Measurements from ENCODE around the gene IGFBP6.
A peak's percentile ranks its signal among the peaks of the same experiment; 100 is the strongest.

IGFBP6 gene

DNA sequence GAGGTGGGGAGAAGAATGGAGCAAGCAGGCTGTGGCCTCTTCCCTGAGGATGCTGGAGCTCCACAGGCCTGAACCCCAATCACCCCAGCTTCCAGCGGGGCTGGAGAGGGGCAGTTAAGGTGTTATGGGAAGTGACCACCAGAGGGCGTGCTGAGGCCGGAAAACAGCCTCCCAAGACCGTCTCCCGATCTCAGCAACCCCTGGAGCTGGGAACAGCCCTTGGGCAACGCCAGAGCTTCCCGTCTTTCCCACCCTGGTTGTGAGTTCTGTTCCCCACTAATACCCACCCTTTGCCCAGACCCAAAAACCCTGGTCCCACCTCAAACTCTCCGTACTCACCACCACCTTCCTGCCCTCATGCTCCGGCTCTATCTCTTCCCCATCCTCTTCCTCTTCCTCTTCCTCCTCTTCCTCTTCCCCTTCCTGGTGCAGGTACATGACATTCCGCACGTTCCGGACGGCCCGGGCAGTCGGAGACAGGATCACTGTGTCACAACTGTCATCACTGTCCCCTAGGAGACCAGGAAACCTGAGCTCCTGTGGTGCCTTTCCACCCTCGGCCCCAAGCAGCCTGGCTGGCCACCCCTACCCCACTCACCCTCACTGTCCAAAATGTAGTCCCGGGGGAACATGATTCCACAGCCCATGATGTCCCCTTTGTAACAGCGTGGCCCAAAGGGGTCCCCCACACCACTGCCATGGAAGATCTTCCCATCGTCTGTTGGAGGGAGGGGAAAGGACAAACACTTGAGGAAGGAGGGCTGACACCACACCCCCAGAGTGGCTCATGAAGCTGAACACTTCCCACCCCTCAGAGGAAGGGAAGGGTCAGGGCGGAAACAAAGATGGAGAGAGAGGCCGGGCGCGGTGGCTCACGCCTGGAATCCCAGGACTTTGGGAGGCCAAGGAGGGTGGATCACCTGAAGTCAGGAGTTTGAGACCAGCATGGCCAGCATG is 31.2 kb upstream of the IGFBP6 start:
- H3K27ac ChIP-seq: no peak overlapping the region
- TF ChIP-seq ZFX (IDR thresholded peaks at IDR 0.05; ENCODE audit: borderline replicate concordance): no peak
- TF ChIP-seq, protein P1, sequence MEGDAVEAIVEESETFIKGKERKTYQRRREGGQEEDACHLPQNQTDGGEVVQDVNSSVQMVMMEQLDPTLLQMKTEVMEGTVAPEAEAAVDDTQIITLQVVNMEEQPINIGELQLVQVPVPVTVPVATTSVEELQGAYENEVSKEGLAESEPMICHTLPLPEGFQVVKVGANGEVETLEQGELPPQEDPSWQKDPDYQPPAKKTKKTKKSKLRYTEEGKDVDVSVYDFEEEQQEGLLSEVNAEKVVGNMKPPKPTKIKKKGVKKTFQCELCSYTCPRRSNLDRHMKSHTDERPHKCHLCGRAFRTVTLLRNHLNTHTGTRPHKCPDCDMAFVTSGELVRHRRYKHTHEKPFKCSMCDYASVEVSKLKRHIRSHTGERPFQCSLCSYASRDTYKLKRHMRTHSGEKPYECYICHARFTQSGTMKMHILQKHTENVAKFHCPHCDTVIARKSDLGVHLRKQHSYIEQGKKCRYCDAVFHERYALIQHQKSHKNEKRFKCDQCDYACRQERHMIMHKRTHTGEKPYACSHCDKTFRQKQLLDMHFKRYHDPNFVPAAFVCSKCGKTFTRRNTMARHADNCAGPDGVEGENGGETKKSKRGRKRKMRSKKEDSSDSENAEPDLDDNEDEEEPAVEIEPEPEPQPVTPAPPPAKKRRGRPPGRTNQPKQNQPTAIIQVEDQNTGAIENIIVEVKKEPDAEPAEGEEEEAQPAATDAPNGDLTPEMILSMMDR (IDR thresholded peaks at IDR 0.05): peak; percentile 97

DNA sequence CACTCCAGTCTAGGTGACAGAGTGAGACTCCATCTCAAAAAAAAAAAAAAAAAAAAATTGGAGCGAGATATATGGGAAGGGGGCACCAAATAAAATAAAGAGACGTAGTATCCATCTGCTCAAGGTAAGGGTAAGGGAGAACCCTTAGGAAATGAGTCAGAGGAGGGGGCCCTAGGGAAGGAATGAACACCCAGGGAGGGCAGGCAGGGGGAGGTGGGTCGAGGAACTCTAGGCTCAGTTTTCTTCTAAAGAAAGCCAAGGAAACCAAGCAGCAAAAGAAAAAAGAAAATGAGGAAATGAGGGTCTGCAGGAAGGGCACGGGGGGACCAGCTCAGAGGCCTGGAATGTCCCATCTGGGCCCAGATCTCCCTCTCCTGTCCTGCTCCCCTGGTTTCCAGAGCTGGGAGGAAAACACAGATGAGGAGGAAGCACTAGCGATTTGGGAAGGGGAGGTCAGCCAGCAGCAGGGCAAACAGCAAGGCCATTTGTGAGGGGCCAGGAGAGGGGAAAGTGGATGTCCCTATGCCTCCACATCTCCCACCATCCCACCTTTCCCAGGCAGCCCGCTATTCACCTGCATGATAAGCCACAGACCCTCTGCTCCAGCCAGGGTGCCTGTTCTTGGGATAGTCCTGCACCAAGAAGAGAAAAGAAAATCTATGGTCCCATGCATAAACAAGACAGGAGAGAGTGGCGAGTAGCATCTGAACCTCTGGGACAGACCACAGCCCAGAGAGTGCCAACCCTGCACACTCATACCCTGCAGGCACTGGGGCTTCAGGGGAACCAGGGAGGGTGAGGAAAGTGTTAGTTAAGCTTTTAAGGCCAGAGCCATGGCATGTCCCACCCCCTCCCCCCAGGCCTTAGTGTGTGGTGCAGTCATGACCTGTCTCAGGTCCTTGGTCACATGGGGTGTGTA is 30.1 kb upstream of the IGFBP6 start:
- H3K27ac ChIP-seq: no peak overlapping the region
- TF ChIP-seq, protein P1 (IDR thresholded peaks at IDR 0.05): no peak
- no peak for TF ChIP-seq ZFX (IDR thresholded peaks at IDR 0.05; ENCODE audit: borderline replicate concordance)

DNA sequence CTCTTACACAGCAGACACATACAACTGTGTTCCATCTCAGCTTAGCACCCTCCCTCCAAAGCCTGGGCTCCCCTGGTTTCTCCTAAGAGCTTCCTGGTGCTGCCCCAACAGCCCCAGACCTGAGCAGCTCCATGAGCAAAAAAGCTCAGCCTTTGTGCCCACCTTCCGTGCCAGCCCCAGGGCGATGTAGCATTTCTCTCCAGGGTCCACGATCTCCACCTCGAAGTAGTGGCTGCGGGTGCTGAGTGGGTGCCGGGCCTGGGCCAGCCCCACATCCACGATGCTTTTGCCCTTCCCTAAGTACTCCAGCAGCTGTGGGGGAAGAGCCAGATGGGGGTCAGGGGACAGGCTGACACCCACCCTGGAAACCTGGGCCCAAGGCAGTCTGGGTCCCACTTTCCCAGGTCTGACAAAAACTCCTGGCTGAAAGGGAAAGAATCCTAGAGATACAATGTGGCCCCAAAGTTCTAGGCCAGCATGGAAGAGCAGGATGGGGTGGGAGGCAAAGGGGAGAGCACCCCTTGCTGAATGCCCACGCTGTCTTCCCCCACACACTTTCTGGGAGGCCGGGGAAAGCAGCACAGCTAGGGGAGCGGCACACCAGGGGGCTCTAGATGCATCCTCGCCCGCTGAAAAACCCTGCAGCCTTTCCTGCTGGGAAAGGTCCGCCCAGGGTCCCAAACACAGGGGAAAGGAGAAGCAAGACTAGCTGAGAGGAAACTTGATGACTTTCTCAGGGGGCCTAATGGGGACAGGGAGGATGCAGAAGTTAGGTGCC is 29.3 kb upstream of the IGFBP6 start:
- H3K27ac ChIP-seq: no peak overlapping the region
- TF ChIP-seq ZFX (IDR thresholded peaks at IDR 0.05; ENCODE audit: borderline replicate concordance): no peak
- TF ChIP-seq, protein P1 (IDR thresholded peaks at IDR 0.05): no peak

DNA sequence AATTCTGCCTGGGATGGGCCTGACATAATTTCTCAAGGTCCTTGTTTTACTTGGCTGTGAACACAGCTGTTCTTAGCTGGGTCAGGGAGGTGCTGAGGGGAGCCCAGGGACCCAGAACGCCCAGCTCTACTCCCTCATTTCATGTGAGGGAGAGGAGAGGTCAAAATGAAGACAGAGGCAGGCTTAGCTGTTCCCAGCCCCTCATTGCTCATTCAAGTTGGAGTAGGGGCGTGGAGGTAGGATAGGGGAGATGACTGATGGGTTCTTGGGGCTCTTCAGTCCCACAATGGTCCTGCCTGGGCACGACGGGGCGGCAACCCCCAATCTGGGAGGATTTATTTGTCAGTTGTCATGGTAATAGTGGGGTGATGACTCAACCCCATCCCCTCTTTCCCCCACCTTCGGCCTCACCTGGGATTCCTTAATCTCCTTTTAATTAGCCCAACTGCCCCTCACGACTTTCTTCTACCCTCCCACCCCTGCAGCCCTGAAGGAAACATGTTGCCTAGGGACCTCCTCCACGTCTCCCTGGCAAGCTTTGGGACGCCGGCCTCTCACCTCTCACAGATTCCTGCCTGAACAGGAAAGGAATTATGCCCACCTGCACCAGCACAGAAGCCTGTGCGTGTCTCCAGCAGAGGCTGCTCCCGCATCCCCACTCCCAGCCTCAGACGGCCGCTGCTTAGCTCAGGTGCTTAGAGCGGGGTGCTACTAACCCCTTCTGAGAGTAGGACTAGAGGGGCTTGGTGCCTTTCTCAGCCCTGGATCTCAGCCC is 28.5 kb upstream of the IGFBP6 start:
- TF ChIP-seq, protein P1 (IDR thresholded peaks at IDR 0.05): no peak
- no peak for TF ChIP-seq ZFX (IDR thresholded peaks at IDR 0.05; ENCODE audit: borderline replicate concordance)
- no peak overlapping the region for H3K27ac ChIP-seq

DNA sequence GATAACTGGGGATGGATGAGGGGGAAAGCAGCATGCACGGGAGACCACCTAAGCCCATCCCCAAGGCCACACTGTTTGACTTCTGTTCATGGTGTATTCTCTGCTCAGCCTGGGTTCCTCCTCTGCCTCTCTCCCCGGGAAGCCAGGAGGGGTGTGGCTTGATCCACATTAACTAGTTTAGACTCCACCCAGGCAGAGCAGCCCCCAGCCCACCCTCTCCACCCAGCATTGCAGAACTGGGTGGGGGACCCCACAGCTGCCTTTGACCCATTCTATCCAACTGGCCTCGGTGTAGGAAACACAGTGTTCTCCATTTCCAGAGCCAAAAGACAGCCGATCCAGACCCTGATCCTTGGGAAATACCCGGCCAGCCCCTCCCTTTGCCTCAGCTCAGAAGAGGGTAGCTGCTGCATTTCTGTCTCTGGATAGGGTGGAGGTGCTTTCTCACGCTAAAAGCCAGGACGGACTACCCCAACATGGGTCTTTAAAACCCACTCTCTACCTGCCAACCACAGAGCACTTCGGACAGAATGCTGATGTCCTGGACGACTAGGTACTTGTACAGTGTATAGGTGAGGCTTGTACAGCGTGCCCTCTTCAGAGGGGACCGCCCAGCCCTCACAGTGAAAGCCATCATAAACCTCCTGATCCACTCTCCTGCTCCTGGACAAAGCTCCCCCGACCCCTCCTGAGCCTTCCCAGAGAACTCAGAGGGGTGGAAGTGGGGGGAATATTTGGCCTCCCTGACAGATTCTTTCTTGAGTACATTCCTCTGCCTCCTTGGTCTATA is 27.7 kb upstream of the IGFBP6 start:
- TF ChIP-seq, protein P1 (IDR thresholded peaks at IDR 0.05): no peak
- TF ChIP-seq ZFX (IDR thresholded peaks at IDR 0.05; ENCODE audit: borderline replicate concordance): no peak

More for the DNA sequence above, 27.7 kb upstream of the IGFBP6 start:
- no peak overlapping the region for H3K27ac ChIP-seq

Measured in 22Rv1 (cell line).